HT-29 (cell line): ENCODE data around the gene BEST1. TPM values are rescaled to one million over a fixed set of nuclear protein-coding genes. Genes with fewer than 3 reads are reported as not detected.

Experiments used
- DNase-seq: peaks from one replicate; pipeline ENCODE4 v3.0.0-alpha.2; 2015; ENCODE audit warnings: low spot score
- total RNA-seq: library from RNA; depleted of rRNA; stranded (reverse); fragments of >200 nt; shearing (Covaris generic); gene quantifications from 2 replicates; pipeline ENCODE4 v1.2.3, GENCODE V29; 2014

The BEST1 gene
- total RNA-seq, 1 experiment from 2014 or later: 0.46 TPM

- no peak for DNase-seq
Observed at GRCh38 chr11:61914471-61915171, 35.5 kb upstream of the BEST1 start.

DNA sequence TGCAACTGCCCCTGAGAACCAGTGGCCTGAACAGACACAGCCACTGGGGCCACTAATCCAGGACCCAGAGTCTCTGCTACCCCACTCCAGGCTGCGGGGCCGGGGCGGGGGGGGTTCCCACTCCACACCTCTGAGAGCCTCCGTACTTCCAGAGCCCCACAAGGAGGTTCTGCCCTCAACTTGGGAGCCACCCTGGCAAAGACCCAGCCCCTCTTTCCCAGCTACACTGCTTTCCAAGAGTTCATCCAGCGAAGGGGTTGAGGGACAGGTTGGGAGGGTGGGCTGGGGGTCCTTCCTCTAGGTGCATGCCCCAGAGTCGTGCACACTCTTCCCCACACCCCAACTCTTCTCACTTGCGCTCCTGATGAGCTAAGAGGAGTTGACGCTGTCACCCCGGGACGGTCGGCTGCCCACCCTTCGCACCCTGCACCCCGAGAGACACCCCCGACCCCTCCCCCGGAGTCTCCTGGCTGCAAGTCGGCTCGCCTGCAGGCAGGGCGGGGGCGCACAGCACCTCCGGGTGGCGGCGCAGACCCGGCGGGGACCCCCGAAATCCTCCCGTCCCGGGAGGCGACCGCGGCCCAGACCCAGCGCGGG is 33.3 kb upstream of the BEST1 start:
- no peak for DNase-seq

- DNase-seq: no peak
Observed at GRCh38 chr11:61917334-61918109, 32.6 kb upstream of the BEST1 start, which contains the start of gene RAB3IL1. RAB3IL1 (minus strand) TSS chr11:61917566; CDS start chr11:61917367, 199 bp downstream.

GRCh38 chr11:61918251-61918937 is 31.8 kb upstream of the BEST1 start:
- DNase-seq: no peak

GRCh38 chr11:61918938-61919704 is 31.0 kb upstream of the BEST1 start:
- DNase-seq: no peak

GRCh38 chr11:61919705-61920631 is 30.2 kb upstream of the BEST1 start:
- DNase-seq: no peak

DNA sequence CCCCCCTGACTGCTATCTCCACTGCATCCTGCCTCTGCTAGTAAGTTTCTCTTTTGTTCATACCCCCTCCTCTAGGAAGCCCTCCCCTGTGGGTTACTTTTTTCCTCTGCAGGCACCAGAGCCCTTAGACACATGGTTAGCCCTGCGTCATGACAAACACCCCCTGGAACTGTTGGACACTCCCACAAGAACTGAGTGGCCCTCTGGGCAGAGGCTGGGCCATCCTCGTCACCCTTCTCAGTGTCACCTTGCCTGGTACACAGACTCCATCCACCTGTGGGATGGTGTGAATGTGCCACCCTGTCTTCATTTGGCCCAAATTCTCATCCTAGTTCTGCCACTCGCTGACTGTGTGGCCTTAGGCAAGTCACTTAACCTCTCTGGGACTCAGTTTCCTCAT is 28.7 kb upstream of the BEST1 start:
- no peak for DNase-seq

GRCh38 chr11:61922539-61922938 is 27.6 kb upstream of the BEST1 start:
- no peak for DNase-seq

GRCh38 chr11:61923166-61924063 is 26.7 kb upstream of the BEST1 start:
- peak; percentile 35 for DNase-seq

DNA sequence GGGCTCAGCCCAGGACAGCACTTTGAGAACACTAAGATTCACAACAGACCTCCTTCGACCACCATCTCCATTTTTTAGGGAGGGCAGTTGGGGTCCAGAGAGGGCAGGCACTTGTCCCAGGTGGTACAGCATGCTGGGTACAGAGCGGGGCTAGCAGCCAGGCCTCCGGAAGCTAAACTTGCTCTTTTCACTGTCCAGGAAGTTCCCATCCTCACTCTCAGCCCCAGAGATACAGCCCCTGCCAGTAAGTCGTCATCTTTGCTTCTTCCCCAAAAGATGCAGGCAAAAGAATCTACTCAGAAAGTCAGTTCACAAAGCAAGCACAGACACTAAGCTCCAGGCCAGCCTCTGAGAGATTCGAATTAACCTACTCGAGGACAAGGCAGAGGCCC is 26.1 kb upstream of the BEST1 start:
- DNase-seq: no peak

- DNase-seq: no peak
Observed at GRCh38 chr11:61925736-61926135, 24.4 kb upstream of the BEST1 start.

DNA sequence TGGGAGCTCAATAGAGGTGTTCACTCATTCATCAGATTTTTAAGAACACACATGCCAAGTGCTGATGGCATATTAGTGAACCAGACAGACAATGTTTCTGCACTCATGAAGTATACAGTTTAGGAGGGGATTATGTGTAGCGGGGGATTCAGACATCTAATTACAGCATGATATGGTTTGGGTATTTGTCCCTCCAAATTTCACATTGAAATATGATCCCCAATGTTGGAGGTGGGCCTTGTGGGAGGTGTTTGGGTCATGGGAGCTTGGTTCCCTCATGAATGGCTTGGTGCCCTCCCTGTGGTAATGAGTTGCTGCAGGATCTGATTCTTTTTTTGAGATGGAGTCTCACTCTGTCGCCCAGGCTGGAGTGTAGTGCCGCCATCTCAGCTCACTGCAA is 23.9 kb upstream of the BEST1 start:
- no peak for DNase-seq

DNA sequence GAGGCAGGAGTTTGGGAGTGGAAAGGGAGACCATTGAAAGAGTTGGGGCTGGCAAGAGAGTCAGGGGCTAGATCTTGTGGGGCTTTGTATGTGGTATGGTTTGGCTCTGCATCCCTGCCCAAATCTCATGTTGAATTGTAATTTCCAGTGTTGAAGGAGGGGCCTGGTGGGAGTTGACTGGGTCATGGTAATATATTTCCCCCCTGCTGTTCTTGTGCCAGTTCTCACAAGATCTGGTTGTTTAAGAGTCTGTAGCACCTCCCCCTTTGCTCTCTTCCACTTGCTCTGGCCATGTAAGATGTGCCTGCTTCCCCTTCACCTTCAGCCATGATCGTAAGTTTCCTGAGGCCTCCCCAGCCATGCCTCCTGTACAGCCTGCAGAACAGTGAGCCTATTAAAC is 22.6 kb upstream of the BEST1 start:
- DNase-seq: no peak

- DNase-seq: no peak
Observed at GRCh38 chr11:61928606-61929005, 21.5 kb upstream of the BEST1 start.

DNA sequence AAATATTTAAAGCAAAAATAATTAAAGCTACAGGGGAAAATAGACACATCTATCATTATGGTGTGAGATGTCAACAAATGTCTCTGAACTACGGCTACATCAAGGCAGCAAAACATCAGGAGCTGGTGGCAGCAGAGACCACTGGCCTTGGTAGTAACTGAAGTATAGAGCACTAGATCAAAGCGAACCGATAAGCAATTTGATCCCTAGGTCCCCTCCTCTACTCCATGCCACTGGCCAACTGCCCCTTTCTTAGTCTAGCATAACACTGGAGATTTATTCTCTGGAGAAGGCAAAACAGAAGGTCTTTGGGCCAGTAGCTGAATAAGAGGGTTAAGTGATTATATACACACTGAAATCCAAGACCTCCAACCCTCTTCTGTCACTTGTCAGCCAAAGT is 19.2 kb upstream of the BEST1 start:
- no peak for DNase-seq

GRCh38 chr11:61935861-61936260 is 14.3 kb upstream of the BEST1 start:
- no peak for DNase-seq

DNA sequence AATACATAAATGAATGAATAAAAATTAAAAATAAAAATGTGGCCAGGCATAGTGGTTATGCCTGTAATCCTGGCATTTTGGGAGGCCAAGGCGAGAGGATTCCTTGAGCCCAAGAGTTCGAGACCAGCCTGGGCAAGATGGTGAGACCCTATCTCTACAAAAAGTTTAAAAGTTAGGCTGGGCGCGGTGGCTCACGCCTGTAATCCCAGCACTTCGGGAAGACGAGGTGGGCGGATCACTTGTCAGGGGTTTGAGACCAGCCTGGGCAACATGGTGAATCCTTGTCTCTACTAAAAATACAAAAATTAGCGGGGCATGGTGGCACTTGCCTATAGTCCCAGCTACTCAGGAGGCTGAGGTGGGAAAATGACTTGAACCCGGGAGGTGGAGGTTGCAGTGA is 9.7 kb upstream of the BEST1 start:
- no peak for DNase-seq

GRCh38 chr11:61945191-61945590 is 5.0 kb upstream of the BEST1 start:
- DNase-seq: no peak

- no peak for DNase-seq
Observed at GRCh38 chr11:61946894-61947293, 3.3 kb upstream of the BEST1 start.
